Omental fat pad (tissue), 4 donors: ENCODE measurements around the gene GCSH. TPM values are rescaled to one million over a fixed set of nuclear protein-coding genes. Genes with fewer than 3 reads are reported as not detected.

Experiments used
- ATAC-seq: fragments of 150-250 bp; one replicate; pipeline ENCODE4 v1.9.1; 2016; ENCODE audit warnings: mild to moderate bottlenecking, moderate library complexity; ENCODE audit not compliant: low FRiP score
- DNase-seq: peaks from one replicate; pipeline ENCODE4 v3.0.0-alpha.2; 2019; ENCODE audit warnings: low spot score
- CTCF ChIP-seq, 3 donors: fragments of 450-650 bp; IDR thresholded peaks; one replicate each; pipeline ENCODE4 v1.5.1; 2016 to 2017; ENCODE audit warnings: antibody characterized with exemption in 3 of 3, mild to moderate bottlenecking in 3 of 3, moderate library complexity in 2 of 3
- total RNA-seq, 4 donors: library from RNA; depleted of rRNA; stranded (reverse); fragments of >200 nt; gene quantifications; one replicate each; pipeline ENCODE4 v1.1.0, GENCODE V29; 2016

The GCSH gene
- total RNA-seq, 4 donors from 2014 or later: 19.2 to 39.7 (median 21.0) TPM

GRCh38 chr16:81053761-81054160, 42.4 kb downstream of the GCSH start:
- ATAC-seq: no peak

GRCh38 chr16:81042821-81043220, 53.4 kb downstream of the GCSH start:
- TF ChIP-seq CTCF (IDR thresholded peaks at IDR 0.05): no peak
- no peak for ATAC-seq
- DNase-seq: no peak

More at GRCh38 chr16:81053761-81054160, 42.4 kb downstream of the GCSH start:
- TF ChIP-seq CTCF (IDR thresholded peaks at IDR 0.05): no peak
- no peak for DNase-seq

GRCh38 chr16:81041696-81042095, 54.5 kb downstream of the GCSH start:
- no peak for ATAC-seq
- DNase-seq: no peak
- TF ChIP-seq CTCF (IDR thresholded peaks at IDR 0.05): no peak

GRCh38 chr16:81040842-81041241, 55.4 kb downstream of the GCSH start:
- no peak for TF ChIP-seq CTCF (IDR thresholded peaks at IDR 0.05)
- DNase-seq (no peak), ATAC-seq (no peak)

GRCh38 chr16:81040131-81040530, 56.1 kb downstream of the GCSH start:
- TF ChIP-seq CTCF (IDR thresholded peaks at IDR 0.05): no peak
- ATAC-seq: no peak
- no peak for DNase-seq

- no peak for DNase-seq
- no peak for ATAC-seq
- no peak for TF ChIP-seq CTCF (IDR thresholded peaks at IDR 0.05)
These were observed 59.3 kb downstream of the GCSH start for GRCh38 chr16:81036751-81037350.

- no peak for DNase-seq
- no peak for TF ChIP-seq CTCF (IDR thresholded peaks at IDR 0.05)
- peak; percentile 73 for ATAC-seq
These were observed 60.0 kb downstream of the GCSH start for GRCh38 chr16:81035975-81036750.
